ENCODE data around the gene CHST11.
A peak's percentile ranks its signal among the peaks of the same experiment; 100 is the strongest.
"Not testable (repeated sequence)": the region's sequence is repeated elsewhere in the genome, so short reads cannot be mapped to it uniquely, and the experiment has no call there.

CHST11 gene

GRCh38 chr12:104527653-104528052, 70.9 kb downstream of the CHST11 start:
- DNase-seq (ENCODE audit: low read depth): not testable (repeated sequence)

- no peak for DNase-seq (ENCODE audit: low read depth)
Measured at GRCh38 chr12:104529130-104529874, 72.6 kb downstream of the CHST11 start.

GRCh38 chr12:104532636-104533035, 75.9 kb downstream of the CHST11 start:
- DNase-seq (ENCODE audit: low read depth): no peak

GRCh38 chr12:104533134-104533533, 76.4 kb downstream of the CHST11 start:
- no peak for DNase-seq (ENCODE audit: low read depth)

GRCh38 chr12:104534162-104534856, 77.6 kb downstream of the CHST11 start:
- no peak for DNase-seq (ENCODE audit: low read depth)

- DNase-seq (ENCODE audit: low read depth): no peak
Measured at GRCh38 chr12:104534857-104535248, 78.1 kb downstream of the CHST11 start.

- DNase-seq (ENCODE audit: low read depth): peak; percentile 73
Measured at GRCh38 chr12:104535369-104535768, 78.6 kb downstream of the CHST11 start.

GRCh38 chr12:104536841-104537240, 80.1 kb downstream of the CHST11 start:
- DNase-seq (ENCODE audit: low read depth): no peak

- no peak for DNase-seq (ENCODE audit: low read depth)
Measured at GRCh38 chr12:104538056-104538455, 81.3 kb downstream of the CHST11 start.

- DNase-seq (ENCODE audit: low read depth): no peak
Measured at GRCh38 chr12:104538891-104539462, 82.2 kb downstream of the CHST11 start.

GRCh38 chr12:104544836-104545235, 88.1 kb downstream of the CHST11 start:
- DNase-seq (ENCODE audit: low read depth): no peak

GRCh38 chr12:104546575-104546974, 89.8 kb downstream of the CHST11 start:
- no peak for DNase-seq (ENCODE audit: low read depth)

GRCh38 chr12:104547235-104547634, 90.5 kb downstream of the CHST11 start:
- DNase-seq (ENCODE audit: low read depth): no peak

GRCh38 chr12:104549815-104550480, 93.2 kb downstream of the CHST11 start:
- DNase-seq (ENCODE audit: low read depth): no peak

GRCh38 chr12:104551313-104551931, 94.7 kb downstream of the CHST11 start:
- DNase-seq (ENCODE audit: low read depth): no peak

GRCh38 chr12:104553421-104553820, 96.7 kb downstream of the CHST11 start:
- no peak for DNase-seq (ENCODE audit: low read depth)

- no peak for DNase-seq (ENCODE audit: low read depth)
Measured at GRCh38 chr12:104555648-104556047, 98.9 kb downstream of the CHST11 start.

GRCh38 chr12:104557488-104558195, 100.9 kb downstream of the CHST11 start:
- DNase-seq (ENCODE audit: low read depth): no peak

GRCh38 chr12:104560881-104561280, 104.1 kb downstream of the CHST11 start:
- no peak for DNase-seq (ENCODE audit: low read depth)

- no peak for DNase-seq (ENCODE audit: low read depth)
Measured at GRCh38 chr12:104562763-104563162, 106.0 kb downstream of the CHST11 start.

GRCh38 chr12:104564662-104565061, 107.9 kb downstream of the CHST11 start:
- not testable (repeated sequence) for DNase-seq (ENCODE audit: low read depth)

Measured in fibroblast of gingiva (primary cell).